KG1 (cell line): Measurements from ENCODE around the gene ATP2C2.
"Not testable (repeated sequence)": the region's sequence is repeated elsewhere in the genome, so short reads cannot be mapped to it uniquely, and the experiment has no call there.

Source experiments
- DNase-seq: peaks from one replicate; lab custom pipeline; 2025; lab: John Stamatoyannopoulos, UW

Gene ATP2C2

GRCh38 chr16:84341528-84342295 is 26.6 kb upstream of the ATP2C2 start:
- no peak for DNase-seq

GRCh38 chr16:84343800-84344199 is 24.5 kb upstream of the ATP2C2 start:
- DNase-seq, result not testable (repeated sequence)

GRCh38 chr16:84344781-84345180 is 23.6 kb upstream of the ATP2C2 start:
- DNase-seq, result no peak

- DNase-seq, result no peak
These were observed 21.2 kb upstream of the ATP2C2 start for GRCh38 chr16:84347161-84347560.

GRCh38 chr16:84348386-84348888 is 19.9 kb upstream of the ATP2C2 start:
- no peak for DNase-seq

GRCh38 chr16:84349862-84350684 is 18.3 kb upstream of the ATP2C2 start:
- DNase-seq, result no peak

- DNase-seq, result no peak
These were observed 17.5 kb upstream of the ATP2C2 start for GRCh38 chr16:84350685-84351400.

GRCh38 chr16:84351630-84352029 is 16.7 kb upstream of the ATP2C2 start:
- no peak for DNase-seq

GRCh38 chr16:84354306-84354705 is 14.0 kb upstream of the ATP2C2 start:
- no peak for DNase-seq

GRCh38 chr16:84355149-84355548 is 13.2 kb upstream of the ATP2C2 start:
- DNase-seq, result no peak

- no peak for DNase-seq
These were observed 12.2 kb upstream of the ATP2C2 start for GRCh38 chr16:84356176-84356575.

- DNase-seq, result no peak
These were observed 11.7 kb upstream of the ATP2C2 start for GRCh38 chr16:84356591-84357116.

- DNase-seq, result no peak
These were observed 11.1 kb upstream of the ATP2C2 start for GRCh38 chr16:84357191-84357651.

GRCh38 chr16:84358601-84359295 is 9.6 kb upstream of the ATP2C2 start:
- no peak for DNase-seq

GRCh38 chr16:84359326-84359725 is 9.0 kb upstream of the ATP2C2 start:
- no peak for DNase-seq

- no peak for DNase-seq
These were observed 8.2 kb upstream of the ATP2C2 start for GRCh38 chr16:84360170-84360569.

GRCh38 chr16:84360748-84361147 is 7.6 kb upstream of the ATP2C2 start:
- DNase-seq, result no peak

- no peak for DNase-seq
These were observed 6.8 kb upstream of the ATP2C2 start for GRCh38 chr16:84361546-84361945.

- no peak for DNase-seq
These were observed 5.8 kb upstream of the ATP2C2 start for GRCh38 chr16:84362471-84362941.

- no peak for DNase-seq
These were observed 2.1 kb upstream of the ATP2C2 start for GRCh38 chr16:84366208-84366607.

GRCh38 chr16:84367297-84367680 is 1.0 kb upstream of the ATP2C2 start:
- no peak for DNase-seq
